Neural crest cell (in vitro differentiated cells): Measurements from ENCODE around the gene TMEM140. TPM values are rescaled to one million over a fixed set of nuclear protein-coding genes. Genes with fewer than 3 reads are reported as not detected.

ENCODE experiments used
- DNase-seq: peaks from one replicate; pipeline ENCODE4 v3.0.0; 2021; ENCODE audit warnings: low read depth, mixed read lengths, low spot score
- H3K27ac Mint-ChIP-seq: one replicate; pipeline ENCODE4 v1.8.0; 2021; ENCODE audit warnings: mild to moderate bottlenecking, mixed read lengths; ENCODE audit not compliant: unreplicated experiment
- H3K27me3 Mint-ChIP-seq: 2 replicates; pipeline ENCODE4 v1.8.0; 2021; ENCODE audit warnings: low read depth, mild to moderate bottlenecking, mixed read lengths
- H3K36me3 Mint-ChIP-seq: 2 replicates; pipeline ENCODE4 v1.8.0; 2021; ENCODE audit warnings: low read depth, mild to moderate bottlenecking, mixed read lengths
- H3K4me1 Mint-ChIP-seq: 2 replicates; pipeline ENCODE4 v1.8.0; 2021; ENCODE audit warnings: mixed read lengths
- H3K4me3 Mint-ChIP-seq: one replicate; pipeline ENCODE4 v1.8.0; 2021; ENCODE audit warnings: mild to moderate bottlenecking, mixed read lengths
- H3K9me3 Mint-ChIP-seq: 2 replicates; pipeline ENCODE4 v1.8.0; 2021; ENCODE audit warnings: mixed read lengths
- long read RNA-seq: library from polyadenylated mRNA; unstranded; transcript quantifications from one replicate; pipeline ENCODE4 v2.0.0, GENCODE V29; 2020
- total RNA-seq: library from RNA; stranded (reverse); gene quantifications from 2 replicates; pipeline ENCODE4 v1.2.1, GENCODE V29; 2021
- TF ChIP-seq, protein P1 (sequence below): fragments of 200-600 bp; sonication (generic); conservative IDR thresholded peaks from 2 replicates; pipeline ENCODE4 v1.5.0; 2021; ENCODE audit warnings: antibody characterized with exemption, mild to moderate bottlenecking

The TMEM140 gene
- total RNA-seq: 0.12 TPM in 1 of 2 replicates, not detected in the other
- long read RNA-seq, partial matches to known transcripts: 0 of 1 reads
- long read RNA-seq, other reads (novel, unspliced or antisense): 1 of 1 reads

DNA sequence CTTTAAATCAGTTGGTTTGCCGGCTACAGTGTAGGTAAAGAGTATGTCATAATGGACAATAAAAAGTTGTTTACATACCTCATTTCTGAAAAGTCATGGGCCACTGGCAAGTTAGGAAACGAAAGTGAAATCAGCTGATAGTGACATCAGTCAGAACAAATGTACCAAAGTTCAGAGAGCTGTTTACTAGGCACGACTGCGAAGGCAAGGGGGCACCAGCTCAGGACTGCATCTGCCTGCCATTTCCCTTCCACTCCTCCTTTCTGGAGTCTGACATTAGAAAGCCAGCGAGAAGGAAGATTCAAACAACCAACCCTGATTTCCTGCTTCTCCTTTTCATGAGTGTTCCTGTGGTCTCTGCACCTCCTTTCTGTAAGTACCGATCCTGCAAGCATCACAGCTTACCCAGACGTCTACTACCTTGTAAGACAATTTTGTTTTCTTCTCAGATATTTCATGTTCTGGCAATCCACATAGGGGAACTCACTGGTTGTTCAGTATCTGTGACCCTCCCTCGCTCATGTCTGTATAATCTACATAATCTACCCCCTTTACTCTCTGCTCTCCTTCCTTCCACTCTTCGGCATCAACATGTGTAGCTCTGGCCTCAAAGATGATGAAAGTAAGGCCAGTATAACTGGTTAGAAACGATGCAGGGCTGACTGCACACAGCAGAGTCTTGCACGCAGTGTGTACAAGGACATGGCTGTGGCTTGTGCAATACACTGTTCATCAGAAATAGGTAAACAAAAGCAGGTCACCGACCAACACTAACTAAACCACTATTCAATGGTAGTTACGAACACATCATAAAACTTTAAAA, at the start of gene TMEM140:
Gene TMEM140, plus strand, starts transcription at position 174 of the 823 bp plus-strand sequence. CDS start 16,370 bp downstream, outside the sequence.
- peaks cover 4% of the 10 kb centered on the region for H3K9me3 Mint-ChIP-seq
- no peaks in the 10 kb centered on the region for H3K4me1 Mint-ChIP-seq
- TF ChIP-seq, protein P1, sequence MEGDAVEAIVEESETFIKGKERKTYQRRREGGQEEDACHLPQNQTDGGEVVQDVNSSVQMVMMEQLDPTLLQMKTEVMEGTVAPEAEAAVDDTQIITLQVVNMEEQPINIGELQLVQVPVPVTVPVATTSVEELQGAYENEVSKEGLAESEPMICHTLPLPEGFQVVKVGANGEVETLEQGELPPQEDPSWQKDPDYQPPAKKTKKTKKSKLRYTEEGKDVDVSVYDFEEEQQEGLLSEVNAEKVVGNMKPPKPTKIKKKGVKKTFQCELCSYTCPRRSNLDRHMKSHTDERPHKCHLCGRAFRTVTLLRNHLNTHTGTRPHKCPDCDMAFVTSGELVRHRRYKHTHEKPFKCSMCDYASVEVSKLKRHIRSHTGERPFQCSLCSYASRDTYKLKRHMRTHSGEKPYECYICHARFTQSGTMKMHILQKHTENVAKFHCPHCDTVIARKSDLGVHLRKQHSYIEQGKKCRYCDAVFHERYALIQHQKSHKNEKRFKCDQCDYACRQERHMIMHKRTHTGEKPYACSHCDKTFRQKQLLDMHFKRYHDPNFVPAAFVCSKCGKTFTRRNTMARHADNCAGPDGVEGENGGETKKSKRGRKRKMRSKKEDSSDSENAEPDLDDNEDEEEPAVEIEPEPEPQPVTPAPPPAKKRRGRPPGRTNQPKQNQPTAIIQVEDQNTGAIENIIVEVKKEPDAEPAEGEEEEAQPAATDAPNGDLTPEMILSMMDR: no peak
- H3K36me3 Mint-ChIP-seq: peaks cover 4% of the 10 kb centered on the region
- H3K27me3 Mint-ChIP-seq: no peaks in the 10 kb centered on the region
- no peak within 1 kb of the TSS for H3K27ac Mint-ChIP-seq
- H3K4me3 Mint-ChIP-seq: no peak within 1 kb of the TSS
- no peak for DNase-seq

DNA sequence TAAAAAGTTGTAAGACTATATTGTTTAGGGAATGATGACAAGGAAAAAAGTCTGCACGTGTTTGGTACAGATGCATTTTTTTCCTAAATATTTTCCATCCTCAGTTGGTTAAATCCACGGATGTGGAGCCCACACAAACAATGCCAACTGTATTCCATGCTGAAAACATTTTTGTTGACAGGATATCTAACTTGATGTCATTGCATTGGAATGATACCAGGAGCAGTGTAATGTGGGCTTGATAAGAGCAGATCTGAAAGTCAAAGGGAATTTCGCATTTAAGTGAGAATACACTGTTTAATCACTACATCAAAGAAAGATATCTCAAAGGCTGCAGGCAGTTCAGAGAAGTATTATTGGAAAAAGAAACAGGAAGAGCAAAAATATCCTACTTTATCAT, 49.5 kb upstream of the TMEM140 start:
- Mint-ChIP-seq H3K4me3 (no peak overlapping the region), H3K27me3 (no peaks in the 10 kb centered on the region), H3K36me3 (no peaks in the 10 kb centered on the region), H3K27ac (no peak overlapping the region), H3K9me3 (peaks cover 4% of the 10 kb centered on the region), H3K4me1 (no peaks in the 10 kb centered on the region)
- TF ChIP-seq, protein P1: no peak
- DNase-seq: no peak

DNA sequence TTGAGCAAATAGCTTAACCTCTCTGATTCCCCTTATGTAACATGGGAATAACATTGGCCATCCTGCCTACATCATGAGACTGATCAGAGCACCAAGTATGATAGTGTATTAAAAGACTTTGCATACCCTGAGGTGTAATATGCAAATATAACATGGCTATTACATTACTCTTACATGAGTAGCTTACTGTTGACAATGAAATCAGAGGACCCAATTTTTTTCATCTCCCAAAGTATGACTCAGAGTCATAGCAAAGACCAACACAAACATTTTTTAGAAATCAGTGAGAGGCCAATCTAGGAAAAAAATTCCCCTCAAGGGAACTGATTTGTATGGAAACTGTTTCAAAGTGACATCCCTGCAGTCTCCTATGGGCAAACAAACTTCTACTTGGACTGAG, 47.0 kb upstream of the TMEM140 start:
- no peaks in the 10 kb centered on the region for H3K27me3 Mint-ChIP-seq
- H3K36me3 Mint-ChIP-seq: no peaks in the 10 kb centered on the region
- TF ChIP-seq, protein P1: no peak
- no peaks in the 10 kb centered on the region for H3K4me1 Mint-ChIP-seq
- H3K9me3 Mint-ChIP-seq: peaks cover 8% of the 10 kb centered on the region
- no peak for DNase-seq
- no peak overlapping the region for H3K4me3 Mint-ChIP-seq
- no peak overlapping the region for H3K27ac Mint-ChIP-seq

DNA sequence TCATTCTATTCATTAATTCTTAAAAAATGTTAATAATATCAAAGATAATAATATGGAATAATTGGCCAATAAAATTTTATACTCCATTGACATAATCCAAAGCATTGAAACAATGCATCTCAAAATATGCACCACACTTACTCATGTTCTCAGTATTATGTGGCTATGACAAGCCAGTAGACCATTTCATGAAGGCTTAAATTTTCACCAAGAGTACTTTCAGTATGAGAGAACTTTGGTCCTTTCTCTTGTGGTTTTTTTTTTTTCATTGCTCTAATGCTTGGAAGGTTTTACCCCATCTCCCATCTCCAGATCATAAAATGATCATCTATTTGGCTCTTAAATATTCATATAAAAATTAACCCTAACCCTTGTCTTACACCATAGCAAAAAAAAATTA, 45.5 kb upstream of the TMEM140 start:
- Mint-ChIP-seq H3K27ac (no peak overlapping the region), H3K27me3 (no peaks in the 10 kb centered on the region), H3K9me3 (peaks cover 13% of the 10 kb centered on the region), H3K36me3 (peaks cover 4% of the 10 kb centered on the region), H3K4me1 (no peaks in the 10 kb centered on the region), H3K4me3 (no peak overlapping the region)
- no peak for DNase-seq
- TF ChIP-seq, protein P1: no peak

DNA sequence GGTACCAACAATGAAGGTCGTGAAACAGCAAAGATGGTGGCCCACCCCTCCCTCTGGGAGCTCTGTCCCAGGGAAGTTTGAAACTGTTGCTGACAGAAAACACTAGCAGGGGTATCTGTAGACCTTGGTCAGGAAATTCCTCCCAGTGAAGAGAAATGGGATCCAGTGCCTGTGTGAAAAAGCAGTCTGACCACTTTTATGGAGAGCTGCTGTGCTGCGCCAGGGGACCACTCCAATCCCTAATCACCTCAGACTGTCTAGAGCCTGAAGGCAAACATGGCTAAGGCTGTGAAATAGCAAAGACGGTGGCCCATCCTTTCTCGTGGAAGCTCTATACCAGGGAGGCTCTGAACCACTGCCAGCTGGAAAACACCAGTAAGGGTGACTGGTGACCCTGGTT, 38.3 kb upstream of the TMEM140 start:
- Mint-ChIP-seq H3K27ac (no peak overlapping the region), H3K36me3 (peaks cover 4% of the 10 kb centered on the region), H3K4me3 (no peak overlapping the region), H3K9me3 (peaks cover 11% of the 10 kb centered on the region), H3K27me3 (no peaks in the 10 kb centered on the region), H3K4me1 (no peaks in the 10 kb centered on the region)
- TF ChIP-seq, protein P1: no peak
- no peak for DNase-seq
